NCI-H2029 (cell line): ENCODE measurements around the gene SLTM.
"Not testable (repeated sequence)": the region's sequence is repeated elsewhere in the genome, so short reads cannot be mapped to it uniquely, and the experiment has no call there.

Source experiments
- DNase-seq: peaks from one replicate; lab custom pipeline; 2025; lab: John Stamatoyannopoulos, UW

The SLTM gene

DNA sequence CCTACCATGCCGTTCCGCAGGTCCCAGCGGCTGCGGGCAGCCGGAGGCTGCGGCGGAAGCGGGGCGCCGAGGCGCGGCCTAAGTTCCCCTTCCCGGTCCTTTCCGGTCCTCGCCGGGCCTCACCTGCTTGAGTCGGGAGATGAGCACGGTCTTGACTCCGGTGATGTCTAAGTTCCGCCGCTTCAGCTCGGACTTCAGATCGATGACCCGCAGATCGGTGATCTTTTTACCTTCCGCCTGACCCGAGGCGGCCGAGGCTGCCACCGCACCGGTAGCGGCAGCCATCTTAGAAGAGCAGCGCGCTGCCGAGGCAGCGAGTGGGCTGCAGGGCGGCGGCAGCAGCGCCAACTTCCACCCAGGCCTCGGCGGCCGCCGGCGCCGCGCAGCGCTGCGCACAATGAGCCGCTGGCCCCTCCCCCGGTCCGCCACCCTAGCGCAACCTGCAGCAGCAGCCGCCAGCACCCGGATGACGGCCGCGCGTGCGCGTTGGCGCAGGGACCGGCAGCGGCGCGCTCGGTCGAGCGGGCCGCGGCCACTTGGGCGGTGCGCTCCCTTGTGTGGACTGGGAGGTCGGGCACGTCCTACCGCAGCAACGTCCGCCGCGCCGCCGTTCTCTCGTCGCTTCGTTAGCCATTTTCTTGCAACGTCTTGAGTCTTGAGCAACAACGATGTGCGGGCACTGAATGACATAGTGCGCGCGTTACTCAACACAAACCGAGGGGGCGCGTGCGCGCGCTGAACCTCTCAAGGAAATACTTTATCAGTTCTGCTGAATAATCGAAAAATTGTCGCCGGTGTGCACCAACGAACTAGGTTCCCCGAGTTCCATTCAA, at the start of gene SLTM:
Gene SLTM, minus strand, starts transcription at position 399 of the 833 bp plus-strand sequence. Its CDS starts 114 bp downstream, at position 285.
- DNase-seq = peak; percentile 66

DNA sequence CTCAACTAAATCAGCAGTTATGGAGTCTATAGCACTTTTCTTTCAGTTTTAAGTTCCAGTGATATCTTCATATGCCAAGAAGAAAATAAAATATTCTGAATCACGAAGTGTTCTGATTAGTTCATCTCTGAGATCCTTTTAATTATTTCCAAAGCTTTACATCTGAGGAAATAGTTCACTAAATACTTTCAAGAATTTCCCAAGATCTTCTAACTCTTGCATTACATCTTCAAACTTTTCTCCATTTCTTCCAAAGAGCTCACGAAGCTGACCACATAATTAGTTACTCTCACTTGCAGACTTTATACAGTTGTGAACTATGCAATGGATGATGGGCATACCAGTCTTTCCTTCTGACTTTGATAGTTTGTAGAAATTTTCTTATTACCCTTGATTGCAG, 49.8 kb upstream of the SLTM start:
- DNase-seq = no peak

DNA sequence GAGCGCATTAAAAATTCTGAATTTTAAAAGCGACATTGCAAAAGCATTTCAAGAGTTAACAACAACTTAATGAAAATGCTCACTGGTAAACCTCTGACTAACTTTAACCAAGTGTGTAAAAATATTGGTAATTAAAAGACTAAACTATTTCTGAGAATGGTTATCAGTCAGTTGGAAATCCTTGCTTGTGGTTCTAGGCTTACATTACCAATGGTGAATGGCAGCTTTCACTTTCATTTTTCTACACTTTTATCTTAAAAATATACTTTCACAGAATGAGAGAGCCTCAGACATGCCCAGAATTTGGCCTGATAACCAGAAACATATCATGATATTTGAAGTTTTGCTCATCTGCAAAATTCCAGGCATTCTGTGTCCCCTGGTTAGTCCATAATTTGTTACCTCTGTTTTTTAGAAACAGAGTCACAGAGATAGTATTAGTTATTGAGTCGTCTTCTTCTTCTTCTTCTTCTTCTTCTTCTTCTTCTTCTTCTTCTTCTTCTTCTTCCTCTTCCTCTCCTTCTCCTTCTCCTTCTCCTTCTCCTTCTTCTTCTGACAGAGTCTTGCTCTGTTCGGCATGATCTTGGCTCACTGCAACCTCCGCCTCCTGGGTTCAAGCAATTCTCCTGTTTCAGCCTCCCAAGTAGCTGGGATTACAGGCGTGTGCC, 48.5 kb upstream of the SLTM start:
- no peak for DNase-seq

- DNase-seq = peak; percentile 12
These were observed 47.0 kb upstream of the SLTM start for GRCh38 chr15:58980351-58980939.

DNA sequence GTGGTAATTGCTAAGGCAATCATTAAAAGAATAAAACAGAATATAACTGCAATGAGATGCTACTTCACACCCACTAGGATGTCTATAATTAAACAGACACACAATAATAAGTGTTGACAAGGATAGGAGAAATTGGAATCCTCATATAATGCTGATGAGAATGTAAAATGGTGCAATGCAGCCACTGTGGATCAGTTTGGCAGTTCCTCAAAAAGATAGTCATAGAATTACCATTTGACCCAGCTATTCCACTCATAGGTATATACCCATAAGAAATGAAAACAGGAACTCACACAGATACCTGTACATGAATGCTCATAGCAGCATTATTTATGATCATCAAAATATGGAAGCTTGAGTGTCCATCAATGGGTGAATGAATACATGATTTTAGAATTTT, 44.4 kb upstream of the SLTM start:
- DNase-seq = no peak

- no peak for DNase-seq
These were observed 34.0 kb upstream of the SLTM start for GRCh38 chr15:58967479-58967878.

- DNase-seq = no peak
These were observed 33.2 kb upstream of the SLTM start for GRCh38 chr15:58966698-58967097.

DNA sequence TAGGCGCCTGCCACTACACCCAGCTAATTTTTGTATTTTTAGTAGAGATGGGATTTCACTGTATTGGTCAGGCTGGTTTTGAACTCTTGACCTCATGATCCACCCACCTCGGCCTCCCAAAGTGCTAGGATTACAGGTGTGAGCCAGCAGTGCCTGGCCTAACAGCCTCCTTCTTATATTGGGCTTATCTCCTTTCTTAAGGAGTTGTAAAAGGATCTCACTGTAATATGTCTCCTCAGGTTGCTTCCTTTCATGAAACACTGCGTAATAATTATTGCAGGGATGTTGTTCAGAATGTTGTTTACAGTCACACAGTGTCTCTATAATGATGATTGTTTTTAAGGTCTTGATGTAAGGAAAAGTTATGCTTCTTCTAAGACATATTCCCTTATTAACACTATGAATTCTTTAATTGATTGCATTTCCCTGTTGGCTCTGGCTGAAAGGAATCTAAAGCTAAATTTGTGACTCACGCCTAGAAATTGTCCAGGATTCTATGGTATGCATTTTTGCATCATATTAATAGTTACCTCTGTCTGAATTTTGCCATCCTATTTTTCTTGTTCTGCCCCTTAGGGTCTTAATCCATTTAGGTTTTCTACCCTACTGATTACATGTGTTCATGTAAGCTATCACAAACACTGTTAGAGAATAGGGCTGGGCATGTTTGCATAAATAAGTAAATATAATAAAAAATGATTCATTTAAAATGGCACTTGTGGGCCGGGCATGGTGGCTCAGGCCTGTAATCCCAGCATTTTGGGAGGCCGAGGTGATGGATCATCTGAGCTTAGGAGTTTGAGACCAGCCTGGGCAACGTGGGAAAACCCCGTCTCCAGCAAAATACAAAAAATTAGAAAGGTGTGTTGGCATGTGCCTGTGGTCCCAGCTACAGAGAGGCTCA, 29.4 kb upstream of the SLTM start:
- no peak for DNase-seq

GRCh38 chr15:58962136-58962535, 28.7 kb upstream of the SLTM start:
- no peak for DNase-seq

DNA sequence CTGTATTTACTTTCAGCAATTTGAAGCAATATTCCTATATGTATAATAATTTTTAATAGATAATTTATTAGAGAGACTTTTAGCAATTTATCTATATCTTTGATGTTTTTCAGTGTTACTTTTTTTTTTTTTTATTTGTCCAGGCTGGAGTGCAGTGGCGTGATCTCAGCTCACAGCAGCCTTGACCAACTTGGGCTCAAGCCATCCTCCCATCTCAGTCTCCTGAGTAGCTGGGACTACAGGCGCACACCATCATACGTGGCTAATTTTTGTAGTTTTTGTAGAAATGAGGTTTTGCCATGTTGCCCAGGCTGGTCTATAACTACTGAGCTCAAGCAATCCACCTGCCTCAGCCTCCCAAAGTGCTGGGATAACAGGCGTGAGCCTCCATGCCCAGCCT, 25.3 kb upstream of the SLTM start:
- no peak for DNase-seq

DNA sequence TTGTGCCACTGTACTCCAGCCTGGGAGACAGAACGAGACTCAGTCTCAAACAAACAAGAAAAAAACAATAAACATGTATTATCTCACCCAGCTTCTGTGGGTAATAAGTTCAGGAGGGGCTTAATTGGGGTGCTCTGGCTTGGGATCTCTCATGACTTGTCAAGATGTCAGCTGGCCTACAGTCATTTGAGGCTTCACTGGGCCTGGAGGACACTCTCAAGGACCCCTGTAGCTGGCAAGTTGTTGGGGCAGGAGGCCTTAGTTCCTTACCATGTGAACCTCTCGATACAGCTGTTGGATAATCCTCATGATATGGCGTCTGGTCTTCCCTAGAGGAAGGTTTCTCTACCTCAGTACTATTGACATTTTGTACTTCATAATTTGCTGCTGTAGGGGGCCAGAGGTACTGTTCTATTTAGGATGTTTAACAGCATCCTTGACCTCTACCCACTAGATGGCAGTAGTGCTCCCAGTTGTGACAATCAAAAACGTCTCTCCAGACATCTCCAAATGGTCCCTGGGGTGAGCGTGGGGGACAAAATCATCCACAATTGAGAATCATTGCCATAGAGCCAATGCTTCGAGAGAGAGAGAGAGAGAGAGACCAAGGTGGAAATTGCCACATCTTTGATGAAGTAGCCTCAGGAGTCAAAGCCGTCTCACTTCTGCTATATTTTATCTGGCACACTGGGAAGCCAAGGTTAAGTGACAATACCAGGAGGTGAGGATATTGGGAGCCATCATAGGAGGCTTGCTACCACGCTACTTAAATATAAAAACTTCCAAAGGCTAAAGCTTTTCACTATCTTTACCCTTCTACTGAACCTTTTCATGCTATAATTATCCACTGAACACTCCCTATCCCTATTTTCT, 23.9 kb upstream of the SLTM start:
- DNase-seq = peak; percentile 13

- DNase-seq = no peak
These were observed 19.3 kb upstream of the SLTM start for GRCh38 chr15:58952751-58953150.

DNA sequence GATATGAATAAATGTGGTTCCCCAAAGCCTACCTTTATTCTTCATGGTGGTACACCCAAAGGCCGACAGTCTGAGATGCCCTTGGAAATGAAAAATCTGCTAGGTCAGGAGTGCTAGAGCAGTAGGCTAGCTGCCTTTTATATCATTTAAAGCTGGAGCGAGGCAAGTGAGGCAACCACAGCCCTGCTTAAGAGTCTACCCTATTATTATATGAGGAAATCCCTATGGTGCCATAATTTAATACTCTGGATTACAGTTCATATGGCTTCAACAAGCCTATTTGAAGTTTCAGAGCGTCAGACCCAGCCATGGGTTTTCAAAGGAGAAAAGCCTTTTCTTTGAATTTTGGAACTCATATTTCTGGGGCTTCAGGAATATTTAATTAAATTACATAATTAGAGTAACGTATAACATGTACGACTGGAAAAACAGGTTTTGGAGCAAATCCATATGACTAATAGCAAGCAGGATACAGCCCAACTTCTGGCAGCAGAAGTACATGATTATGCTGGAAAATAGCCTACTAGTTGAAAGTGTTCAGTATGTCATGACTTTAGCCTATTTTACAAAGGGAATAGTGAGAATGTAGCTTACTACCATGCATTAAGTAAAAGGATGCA, 18.0 kb upstream of the SLTM start:
- DNase-seq = no peak

- no peak for DNase-seq
These were observed 13.7 kb upstream of the SLTM start for GRCh38 chr15:58947179-58947578.

- DNase-seq = not testable (repeated sequence)
These were observed 1.5 kb upstream of the SLTM start for GRCh38 chr15:58934974-58935373.

GRCh38 chr15:58934521-58934920, 1.0 kb upstream of the SLTM start:
- no peak for DNase-seq

- DNase-seq = no peak
These were observed 602 bp upstream of the SLTM start for GRCh38 chr15:58934114-58934447.

- DNase-seq = no peak
These were observed 684 bp downstream of the SLTM start for GRCh38 chr15:58932710-58933280.

DNA sequence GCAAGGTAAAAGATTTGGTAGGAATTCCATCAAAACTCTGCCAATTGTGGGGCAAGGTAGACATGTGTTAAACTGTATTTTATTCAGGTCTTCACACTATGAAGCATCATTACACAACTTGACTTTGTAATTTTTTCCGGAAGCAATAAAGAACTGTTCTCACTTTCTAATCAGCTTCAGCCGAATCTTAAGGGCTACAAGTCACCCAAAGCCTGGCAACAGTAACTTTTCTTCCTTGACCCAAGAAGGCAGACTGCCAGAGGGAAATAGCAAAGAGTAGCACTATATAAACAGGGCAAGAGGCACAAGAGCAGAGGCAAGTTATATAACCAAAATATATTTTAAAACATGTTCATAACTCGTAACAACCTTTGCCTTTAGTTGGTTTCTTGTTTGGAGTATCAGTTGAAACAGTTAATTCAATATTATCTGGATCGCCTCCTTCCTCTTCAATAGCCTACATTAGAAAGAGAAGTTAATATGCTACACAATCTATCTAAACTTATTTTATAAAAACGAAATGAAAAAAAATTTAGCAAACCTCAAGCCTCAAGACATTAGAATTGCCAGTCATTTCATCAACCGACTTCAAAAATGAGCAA, 1.4 kb downstream of the SLTM start:
- no peak for DNase-seq

DNA sequence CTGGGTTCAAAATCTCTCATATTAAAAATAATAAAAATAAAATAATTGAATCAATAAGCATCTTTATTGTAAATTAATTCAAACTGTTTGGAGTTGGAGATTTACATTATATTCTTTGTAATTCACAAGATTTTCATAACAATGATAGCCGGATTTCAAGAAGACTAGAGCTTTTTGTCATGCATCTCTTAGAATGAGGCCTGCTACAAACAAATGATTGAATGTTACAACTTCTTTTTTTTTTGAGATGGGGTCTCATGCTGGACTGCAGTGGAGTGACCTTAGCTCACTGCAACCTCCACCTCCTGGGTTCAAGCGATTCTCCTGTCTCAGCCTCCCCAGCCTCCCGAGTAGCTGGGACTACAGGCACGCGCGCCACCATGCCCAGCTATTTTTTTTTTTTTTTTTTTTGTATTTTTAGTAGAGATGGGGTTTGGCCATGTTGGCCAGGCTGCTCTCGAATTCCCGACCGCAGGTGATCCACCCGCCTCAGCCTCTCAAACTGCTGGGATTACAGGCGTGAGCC, 3.5 kb downstream of the SLTM start:
- no peak for DNase-seq
